ENCODE results near the gene ERFL.

Gene ERFL

GRCh38 chr19:41859618-41860418 lies 68.4 kb downstream of the ERFL start, which contains the start of gene RPS19:
Gene RPS19, plus strand, starts transcription at chr19:41860255. Its CDS starts 520 bp downstream, at chr19:41860775.
- peak; percentile 98 for DNase-seq (ENCODE audit: low spot score)

- no peak for DNase-seq (ENCODE audit: low spot score)
These were observed 69.0 kb downstream of the ERFL start for GRCh38 chr19:41859213-41859617.

All from CD4-positive, alpha-beta T cell treated with Interleukin-6 at 100 ng/mL for 8 hours (primary cell).